ENCODE results near the gene MBNL1.

MBNL1 gene

GRCh38 chr3:152391671-152392070 is 122.9 kb downstream of the MBNL1 start:
- H2BK12ac ChIP-seq (ENCODE audit: low read length), result no peak overlapping the region
- no peak overlapping the region for H3K4ac ChIP-seq (ENCODE audit: low read depth, low read length)
- no peak overlapping the region for H3K27ac ChIP-seq (ENCODE audit: low read depth, low read length)
- no peak overlapping the region for H2AFZ ChIP-seq (ENCODE audit: insufficient read depth, low read length, poor library complexity)
- no peaks in the 10 kb centered on the region for H3K79me2 ChIP-seq (ENCODE audit: control insufficient read depth, insufficient read depth, low read length, poor library complexity)
- peaks cover 0 to 3% of the 10 kb centered on the region in 2 experiments for H3K4me1 ChIP-seq (ENCODE audit: control insufficient read depth in 1 of 2, insufficient read depth in 2 of 2, low read length in 2 of 2)
- no CpG with 5 or more reads among the region's 1 CpG for WGBS (ENCODE audit: extremely low coverage, insufficient coverage, insufficient read length)
- H3K79me1 ChIP-seq (ENCODE audit: low read length), result no peaks in the 10 kb centered on the region
- H3K4me3 ChIP-seq (ENCODE audit: low read depth, low read length), result no peak overlapping the region
- no peak overlapping the region for H4K8ac ChIP-seq (ENCODE audit: low read depth, low read length)
- H3K18ac ChIP-seq (ENCODE audit: low read length), result no peak overlapping the region
- H3K9ac ChIP-seq (ENCODE audit: low read length), result no peak overlapping the region
- no peak overlapping the region for H3K14ac ChIP-seq (ENCODE audit: low read length)
- H3K9me3 ChIP-seq (ENCODE audit: insufficient read depth, low read depth, low read length), result no peaks in the 10 kb centered on the region
- H2BK120ac ChIP-seq (ENCODE audit: insufficient read depth, low read length, poor library complexity), result no peak overlapping the region
- H2AK5ac ChIP-seq (ENCODE audit: low read length), result no peak overlapping the region
- H2BK5ac ChIP-seq (ENCODE audit: low read depth, low read length, poor library complexity), result no peak overlapping the region
- H4K12ac ChIP-seq (ENCODE audit: low read depth, low read length), result no peak overlapping the region
- no peak for DNase-seq
- no peak overlapping the region for H3K23ac ChIP-seq (ENCODE audit: low read length)
- H3K36me3 ChIP-seq (ENCODE audit: control insufficient read depth in 1 of 2, insufficient read depth in 2 of 2, low read length in 2 of 2), result no peaks in the 10 kb centered on the region
- H3K27me3 ChIP-seq (ENCODE audit: insufficient read depth, low read length), result no peaks in the 10 kb centered on the region
- H3K4me2 ChIP-seq (ENCODE audit: low read length), result no peak overlapping the region
- no peak overlapping the region for H4K91ac ChIP-seq (ENCODE audit: low read depth, low read length)

DNA sequence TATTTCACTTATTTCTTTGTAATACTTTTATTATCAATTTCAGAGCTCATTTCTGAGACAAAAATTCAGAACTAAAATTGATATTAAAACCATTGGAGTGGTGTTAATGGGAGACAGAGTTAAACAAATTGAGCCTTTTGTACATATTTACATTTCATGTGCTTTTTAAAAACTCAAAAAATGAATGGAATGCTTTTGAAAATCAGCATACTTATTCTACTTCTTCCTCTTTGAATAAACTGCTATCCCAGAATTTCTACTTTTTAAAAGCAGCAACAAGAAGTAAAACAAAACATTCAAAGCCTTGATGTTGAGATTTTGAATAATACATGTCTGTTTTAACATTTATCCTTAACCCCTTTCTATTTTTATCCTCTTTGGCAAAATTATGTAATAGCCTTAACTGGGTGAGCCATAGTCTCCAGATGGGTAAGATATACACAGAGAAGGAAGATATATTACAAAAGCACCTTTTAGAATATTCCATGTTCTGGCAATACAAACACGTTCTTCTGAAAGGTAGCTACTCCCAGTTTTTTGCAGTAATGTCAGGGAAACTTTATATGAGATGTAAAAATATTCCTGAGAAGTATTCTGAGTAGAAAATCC is 123.6 kb downstream of the MBNL1 start:
- no peak overlapping the region for H3K4me2 ChIP-seq (ENCODE audit: low read length)
- no peak overlapping the region for H3K14ac ChIP-seq (ENCODE audit: low read length)
- no peak overlapping the region for H4K8ac ChIP-seq (ENCODE audit: low read depth, low read length)

GRCh38 chr3:152394246-152394645 is 125.5 kb downstream of the MBNL1 start:
- Histone ChIP-seq H4K91ac (ENCODE audit: low read depth, low read length) (no peak overlapping the region), H3K4me1 (ENCODE audit: control insufficient read depth in 1 of 2, insufficient read depth in 2 of 2, low read length in 2 of 2) (peaks cover 0 to 3% of the 10 kb centered on the region in 2 experiments)
- no peak for DNase-seq

More for the DNA sequence above, 123.6 kb downstream of the MBNL1 start:
- Histone ChIP-seq H2AK5ac (ENCODE audit: low read length) (no peak overlapping the region), H3K36me3 (ENCODE audit: control insufficient read depth in 1 of 2, insufficient read depth in 2 of 2, low read length in 2 of 2) (peaks cover 0 to 2% of the 10 kb centered on the region in 2 experiments), H4K91ac (ENCODE audit: low read depth, low read length) (no peak overlapping the region), H3K4me3 (ENCODE audit: low read depth, low read length) (no peak overlapping the region), H3K23ac (ENCODE audit: low read length) (no peak overlapping the region), H3K4me1 (ENCODE audit: control insufficient read depth in 1 of 2, insufficient read depth in 2 of 2, low read length in 2 of 2) (peaks cover 0 to 3% of the 10 kb centered on the region in 2 experiments), H2BK12ac (ENCODE audit: low read length) (no peak overlapping the region), H3K4ac (ENCODE audit: low read depth, low read length) (no peak overlapping the region), H3K27ac (ENCODE audit: low read depth, low read length) (no peak overlapping the region), H3K79me1 (ENCODE audit: low read length) (no peaks in the 10 kb centered on the region), H3K18ac (ENCODE audit: low read length) (no peak overlapping the region), H3K9me3 (ENCODE audit: insufficient read depth, low read depth, low read length) (no peaks in the 10 kb centered on the region), H2BK5ac (ENCODE audit: low read depth, low read length, poor library complexity) (no peak overlapping the region), H3K27me3 (ENCODE audit: insufficient read depth, low read length) (no peaks in the 10 kb centered on the region), H3K9ac (ENCODE audit: low read length) (no peak overlapping the region), H2BK120ac (ENCODE audit: insufficient read depth, low read length, poor library complexity) (no peak overlapping the region), H2AFZ (ENCODE audit: insufficient read depth, low read length, poor library complexity) (no peak overlapping the region), H4K12ac (ENCODE audit: low read depth, low read length) (no peak overlapping the region), H3K79me2 (ENCODE audit: control insufficient read depth, insufficient read depth, low read length, poor library complexity) (no peaks in the 10 kb centered on the region)
- DNase-seq, result no peak
- WGBS (ENCODE audit: extremely low coverage, insufficient coverage, insufficient read length), result no CpG with 5 or more reads among the region's 1 CpG

DNA sequence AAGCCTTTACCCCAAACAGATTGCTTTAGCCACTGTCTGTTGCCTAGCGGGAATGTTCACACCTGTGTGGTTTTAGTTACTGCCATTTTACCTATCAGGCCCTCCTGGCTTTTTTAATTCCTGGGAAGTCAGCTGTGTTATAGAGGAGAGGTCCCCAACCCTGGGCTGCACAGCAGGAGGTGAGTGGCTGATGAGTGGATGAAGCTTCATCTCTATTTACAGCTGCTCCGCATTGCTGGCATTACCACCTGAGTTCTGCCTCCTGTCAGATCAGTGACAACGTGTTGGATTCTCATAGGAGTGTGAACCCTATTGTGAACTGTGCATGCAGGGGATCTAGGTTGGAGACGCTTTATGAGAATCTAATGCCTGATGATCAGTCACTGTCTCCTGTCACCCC is 127.0 kb downstream of the MBNL1 start:
- no peak overlapping the region for H3K18ac ChIP-seq (ENCODE audit: low read length)
- H3K14ac ChIP-seq (ENCODE audit: low read length), result no peak overlapping the region
- H2BK120ac ChIP-seq (ENCODE audit: insufficient read depth, low read length, poor library complexity), result no peak overlapping the region
- H2AK5ac ChIP-seq (ENCODE audit: low read length), result no peak overlapping the region
- no peak overlapping the region for H2AFZ ChIP-seq (ENCODE audit: insufficient read depth, low read length, poor library complexity)
- H3K4ac ChIP-seq (ENCODE audit: low read depth, low read length), result no peak overlapping the region
- no peak for DNase-seq
- H3K9ac ChIP-seq (ENCODE audit: low read length), result no peak overlapping the region
- H2BK12ac ChIP-seq (ENCODE audit: low read length), result no peak overlapping the region
- H3K79me2 ChIP-seq (ENCODE audit: control insufficient read depth, insufficient read depth, low read length, poor library complexity), result no peaks in the 10 kb centered on the region
- no peaks in the 10 kb centered on the region for H3K79me1 ChIP-seq (ENCODE audit: low read length)
- no peaks in the 10 kb centered on the region for H3K9me3 ChIP-seq (ENCODE audit: insufficient read depth, low read depth, low read length)
- no peak overlapping the region for H4K12ac ChIP-seq (ENCODE audit: low read depth, low read length)
- no peak overlapping the region for H4K8ac ChIP-seq (ENCODE audit: low read depth, low read length)
- peaks cover 0 to 2% of the 10 kb centered on the region in 2 experiments for H3K36me3 ChIP-seq (ENCODE audit: control insufficient read depth in 1 of 2, insufficient read depth in 2 of 2, low read length in 2 of 2)
- H3K23ac ChIP-seq (ENCODE audit: low read length), result no peak overlapping the region
- no peak overlapping the region for H3K4me2 ChIP-seq (ENCODE audit: low read length)
- H2BK5ac ChIP-seq (ENCODE audit: low read depth, low read length, poor library complexity), result no peak overlapping the region
- peaks cover 0 to 3% of the 10 kb centered on the region in 2 experiments for H3K4me1 ChIP-seq (ENCODE audit: control insufficient read depth in 1 of 2, insufficient read depth in 2 of 2, low read length in 2 of 2)
- no peak overlapping the region for H4K91ac ChIP-seq (ENCODE audit: low read depth, low read length)
- H3K27me3 ChIP-seq (ENCODE audit: insufficient read depth, low read length), result no peaks in the 10 kb centered on the region
- no CpG with 5 or more reads among the region's 4 CpGs for WGBS (ENCODE audit: extremely low coverage, insufficient coverage, insufficient read length)
- H3K27ac ChIP-seq (ENCODE audit: low read depth, low read length), result no peak overlapping the region
- no peak overlapping the region for H3K4me3 ChIP-seq (ENCODE audit: low read depth, low read length)

More at GRCh38 chr3:152394246-152394645, 125.5 kb downstream of the MBNL1 start:
- Histone ChIP-seq H3K36me3 (ENCODE audit: control insufficient read depth in 1 of 2, insufficient read depth in 2 of 2, low read length in 2 of 2) (peaks cover 0 to 2% of the 10 kb centered on the region in 2 experiments), H2BK12ac (ENCODE audit: low read length) (no peak overlapping the region), H3K14ac (ENCODE audit: low read length) (no peak overlapping the region), H2BK5ac (ENCODE audit: low read depth, low read length, poor library complexity) (no peak overlapping the region), H3K79me1 (ENCODE audit: low read length) (no peaks in the 10 kb centered on the region), H3K4me2 (ENCODE audit: low read length) (no peak overlapping the region), H3K27me3 (ENCODE audit: insufficient read depth, low read length) (no peaks in the 10 kb centered on the region), H3K18ac (ENCODE audit: low read length) (no peak overlapping the region), H4K8ac (ENCODE audit: low read depth, low read length) (no peak overlapping the region), H3K27ac (ENCODE audit: low read depth, low read length) (no peak overlapping the region), H3K4ac (ENCODE audit: low read depth, low read length) (no peak overlapping the region), H2BK120ac (ENCODE audit: insufficient read depth, low read length, poor library complexity) (no peak overlapping the region), H2AFZ (ENCODE audit: insufficient read depth, low read length, poor library complexity) (no peak overlapping the region), H3K4me3 (ENCODE audit: low read depth, low read length) (no peak overlapping the region), H4K12ac (ENCODE audit: low read depth, low read length) (no peak overlapping the region), H3K9ac (ENCODE audit: low read length) (no peak overlapping the region), H3K79me2 (ENCODE audit: control insufficient read depth, insufficient read depth, low read length, poor library complexity) (no peaks in the 10 kb centered on the region), H2AK5ac (ENCODE audit: low read length) (no peak overlapping the region), H3K9me3 (ENCODE audit: insufficient read depth, low read depth, low read length) (no peaks in the 10 kb centered on the region), H3K23ac (ENCODE audit: low read length) (no peak overlapping the region)
- WGBS (ENCODE audit: extremely low coverage, insufficient coverage, insufficient read length), result no CpG with 5 or more reads among the region's 1 CpG

Data from trophoblast cell (in vitro differentiated cells and primary cell).